Measurements from ENCODE around the gene DENND2A. TPM values are rescaled to one million over a fixed set of nuclear protein-coding genes. Genes with fewer than 3 reads are reported as not detected.

Gene DENND2A
- total RNA-seq, 4 donors from 2014 or later: 0.73 to 2.6 (median 1.6) TPM

- in situ Hi-C loops (cut with MboI; ENCODE audit: low sequenced_read_pairs in 4 of 4): loop anchor here in 1 of 4 donors (25.0 kb wide), 1 partner anchor 533 kb away; the partner anchor contains the start of gene MRPS33
- ATAC-seq: peak; percentile 92 to 97
Observed at GRCh38 chr7:140479062-140479738, 161.4 kb downstream of the DENND2A start, which contains the start of gene MKRN1. Gene MKRN1, minus strand, starts transcription at chr7:140479505. Its CDS starts 161 bp downstream, at chr7:140479344.

GRCh38 chr7:140478246-140479061, 162.2 kb downstream of the DENND2A start:
- Histone ChIP-seq H3K4me1 (peaks cover 13 to 18% of the 10 kb centered on the region in 2 donors), H3K36me3 (no peaks in the 10 kb centered on the region), H3K9me3 (no peaks in the 10 kb centered on the region), H3K4me3 (peak overlapping the region; percentile 85 to 98 (median 91)), H3K27ac (peak overlapping the region; percentile 73 to 96 (median 84)), H3K27me3 (no peaks in the 10 kb centered on the region)
- peak in 1 of 2 donors; percentile 23 for DNase-seq
- in situ Hi-C loops (cut with MboI; ENCODE audit: low sequenced_read_pairs in 4 of 4) (loop anchor here in 1 of 4 donors (25.0 kb wide), 1 partner anchor 534 kb away; the partner anchor contains the start of gene MRPS33), intact Hi-C loops (cut with DNase I; ENCODE audit: low total_unique reads) (loop anchor here (1.0 to 10.0 kb wide), 4 partner anchors 28 to 534 kb away; partner anchors contain the start of genes BRAF, MRPS33 and NDUFB2)
- no peak for TF ChIP-seq POLR2A (IDR thresholded peaks at IDR 0.05)
- TF ChIP-seq CTCF (IDR thresholded peaks at IDR 0.05 in 4 of 5, conservative IDR thresholded peaks at IDR 0.05 in 1 of 5): no peak
- peak; percentile 44 to 48 for ATAC-seq

More at GRCh38 chr7:140479062-140479738, 161.4 kb downstream of the DENND2A start, which contains the start of gene MKRN1:
- Histone ChIP-seq H3K4me1 (peaks cover 13 to 18% of the 10 kb centered on the region in 2 donors), H3K9me3 (no peaks in the 10 kb centered on the region), H3K4me3 (peak within 1 kb of the TSS; percentile 85 to 98 (median 91)), H3K36me3 (no peaks in the 10 kb centered on the region), H3K27me3 (no peaks in the 10 kb centered on the region), H3K27ac (peak within 1 kb of the TSS; percentile 73 to 96 (median 84))
- peak; percentile 92 for DNase-seq
- intact Hi-C loops (cut with DNase I; ENCODE audit: low total_unique reads): loop anchor here (1.0 to 10.0 kb wide), 4 partner anchors 27 to 533 kb away; partner anchors contain the start of genes BRAF, MRPS33 and NDUFB2
- peak in 1 of 5 experiments; percentile 24 for TF ChIP-seq CTCF (IDR thresholded peaks at IDR 0.05 in 4 of 5, conservative IDR thresholded peaks at IDR 0.05 in 1 of 5)
- peak; percentile 53 to 77 for TF ChIP-seq POLR2A (IDR thresholded peaks at IDR 0.05)

GRCh38 chr7:140476698-140477261, 163.8 kb downstream of the DENND2A start:
- in situ Hi-C loops (cut with MboI; ENCODE audit: low sequenced_read_pairs in 4 of 4) (loop anchor here in 1 of 4 donors (25.0 kb wide), 1 partner anchor 536 kb away; the partner anchor contains the start of gene MRPS33), intact Hi-C loops (cut with DNase I; ENCODE audit: low total_unique reads) (loop anchor here (5.0 to 10.0 kb wide), 2 partner anchors 448 to 536 kb away; partner anchors contain the start of genes BRAF and MRPS33)
- Histone ChIP-seq H3K27me3 (no peaks in the 10 kb centered on the region), H3K4me1 (peaks cover 13 to 18% of the 10 kb centered on the region in 2 donors), H3K36me3 (no peaks in the 10 kb centered on the region), H3K4me3 (peak overlapping the region in 1 of 4 donors; percentile 87), H3K9me3 (no peaks in the 10 kb centered on the region), H3K27ac (no peak overlapping the region)
- DNase-seq (no peak), ATAC-seq (no peak)
- TF ChIP-seq CTCF (IDR thresholded peaks at IDR 0.05 in 4 of 5, conservative IDR thresholded peaks at IDR 0.05 in 1 of 5) (no peak), POLR2A (IDR thresholded peaks at IDR 0.05) (no peak)

GRCh38 chr7:140475747-140476333, 164.8 kb downstream of the DENND2A start:
- Histone ChIP-seq H3K36me3 (no peaks in the 10 kb centered on the region), H3K4me1 (peaks cover 13 to 18% of the 10 kb centered on the region in 2 donors), H3K4me3 (no peak overlapping the region), H3K9me3 (no peaks in the 10 kb centered on the region), H3K27me3 (no peaks in the 10 kb centered on the region), H3K27ac (no peak overlapping the region)
- TF ChIP-seq CTCF (IDR thresholded peaks at IDR 0.05 in 4 of 5, conservative IDR thresholded peaks at IDR 0.05 in 1 of 5) (peak; percentile 20 to 57 (median 52)), POLR2A (IDR thresholded peaks at IDR 0.05) (no peak)
- in situ Hi-C loops (cut with MboI; ENCODE audit: low sequenced_read_pairs in 4 of 4) (loop anchor here in 1 of 4 donors (25.0 kb wide), 1 partner anchor 536 kb away; the partner anchor contains the start of gene MRPS33), intact Hi-C loops (cut with DNase I; ENCODE audit: low total_unique reads) (loop anchor here (1.0 to 10.0 kb wide), 3 partner anchors 177 to 536 kb away; partner anchors contain the start of genes BRAF and MRPS33)
- DNase-seq (no peak), ATAC-seq (no peak)
